Measurements from ENCODE around the gene PHC2. TPM values are rescaled to one million over a fixed set of nuclear protein-coding genes. Genes with fewer than 3 reads are reported as not detected.

Gene PHC2
- total RNA-seq, 4 donors from 2014 or later = 52.7 to 68.9 (median 59.8) TPM

DNA sequence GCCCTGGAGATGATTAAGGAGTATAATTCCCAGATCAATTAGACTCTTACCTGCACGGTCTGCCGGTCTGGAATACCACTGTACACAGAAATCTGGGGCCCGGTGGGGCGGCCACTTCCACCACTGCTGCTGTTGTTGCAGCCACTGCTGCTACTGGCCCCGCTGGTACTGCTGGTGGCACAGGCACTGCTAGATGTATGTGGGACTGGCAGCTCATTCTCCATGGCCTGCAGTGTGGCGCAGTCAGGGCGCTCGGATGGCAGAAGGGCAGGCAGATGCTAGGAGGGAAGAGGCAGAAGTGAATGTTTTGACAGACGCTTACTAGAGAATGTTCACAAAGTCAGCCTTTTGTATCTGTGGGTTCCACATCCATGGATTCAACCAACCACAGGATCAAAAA lies 55.6 kb downstream of the PHC2 start:
- in situ Hi-C loops (cut with MboI; ENCODE audit: low pct_ligation_motif_present in 1 of 4, low pct_unique_long_range_greater_than_20kb in 1 of 4, low sequenced_read_pairs in 3 of 4) = no loop called here
- no peak overlapping the region for H3K4me3 ChIP-seq
- H3K27ac ChIP-seq = peak overlapping the region in 2 of 4 donors; percentile 22 to 37
- DNase-seq = no peak
- H3K36me3 ChIP-seq = no peaks in the 10 kb centered on the region
- peaks cover 0 to 8% (median 0%) of the 10 kb centered on the region in 4 donors for H3K4me1 ChIP-seq
- no peaks in the 10 kb centered on the region for H3K27me3 ChIP-seq
- 99 to 100% methylated on average over 2 to 9 of the region's 9 CpGs for WGBS, 2 donors (ENCODE audit: low coverage in 1 of 2)
- H3K9me3 ChIP-seq = no peaks in the 10 kb centered on the region
- intact Hi-C loops (cut with DNase I; ENCODE audit: low total_unique reads) = no loop called here
- no peak for TF ChIP-seq POLR2A (IDR thresholded peaks at IDR 0.05)
- TF ChIP-seq, protein P1, sequence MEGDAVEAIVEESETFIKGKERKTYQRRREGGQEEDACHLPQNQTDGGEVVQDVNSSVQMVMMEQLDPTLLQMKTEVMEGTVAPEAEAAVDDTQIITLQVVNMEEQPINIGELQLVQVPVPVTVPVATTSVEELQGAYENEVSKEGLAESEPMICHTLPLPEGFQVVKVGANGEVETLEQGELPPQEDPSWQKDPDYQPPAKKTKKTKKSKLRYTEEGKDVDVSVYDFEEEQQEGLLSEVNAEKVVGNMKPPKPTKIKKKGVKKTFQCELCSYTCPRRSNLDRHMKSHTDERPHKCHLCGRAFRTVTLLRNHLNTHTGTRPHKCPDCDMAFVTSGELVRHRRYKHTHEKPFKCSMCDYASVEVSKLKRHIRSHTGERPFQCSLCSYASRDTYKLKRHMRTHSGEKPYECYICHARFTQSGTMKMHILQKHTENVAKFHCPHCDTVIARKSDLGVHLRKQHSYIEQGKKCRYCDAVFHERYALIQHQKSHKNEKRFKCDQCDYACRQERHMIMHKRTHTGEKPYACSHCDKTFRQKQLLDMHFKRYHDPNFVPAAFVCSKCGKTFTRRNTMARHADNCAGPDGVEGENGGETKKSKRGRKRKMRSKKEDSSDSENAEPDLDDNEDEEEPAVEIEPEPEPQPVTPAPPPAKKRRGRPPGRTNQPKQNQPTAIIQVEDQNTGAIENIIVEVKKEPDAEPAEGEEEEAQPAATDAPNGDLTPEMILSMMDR (IDR thresholded peaks at IDR 0.05) = no peak

- 61 to 76% methylated on average over 3 to 5 of the region's 5 CpGs for WGBS, 2 donors (ENCODE audit: low coverage in 1 of 2)
- no peak for DNase-seq
- Histone ChIP-seq H3K4me1 (peaks cover 0 to 8% (median 0%) of the 10 kb centered on the region in 4 donors), H3K27ac (peak overlapping the region; percentile 14 to 37 (median 20)), H3K9me3 (no peaks in the 10 kb centered on the region), H3K4me3 (no peak overlapping the region), H3K27me3 (no peaks in the 10 kb centered on the region), H3K36me3 (no peaks in the 10 kb centered on the region)
- in situ Hi-C loops (cut with MboI; ENCODE audit: low pct_ligation_motif_present in 1 of 4, low pct_unique_long_range_greater_than_20kb in 1 of 4, low sequenced_read_pairs in 3 of 4) (loop anchor here in 1 of 4 donors (25.0 kb wide), 1 partner anchor 88 kb away; the partner anchor contains the start of gene ZSCAN20), intact Hi-C loops (cut with DNase I; ENCODE audit: low total_unique reads) (no loop called here)
- TF ChIP-seq POLR2A (IDR thresholded peaks at IDR 0.05) (no peak), POLR2AphosphoS5 (IDR thresholded peaks at IDR 0.05) (no peak), EP300 (IDR thresholded peaks at IDR 0.05; ENCODE audit: low read depth) (no peak)
- TF ChIP-seq, protein P1 (IDR thresholded peaks at IDR 0.05) = no peak
These were observed 56.4 kb downstream of the PHC2 start for GRCh38 chr1:33374336-33375105.

- TF ChIP-seq POLR2AphosphoS5 (IDR thresholded peaks at IDR 0.05) (no peak), EP300 (IDR thresholded peaks at IDR 0.05; ENCODE audit: low read depth) (no peak), POLR2A (IDR thresholded peaks at IDR 0.05) (no peak)
- TF ChIP-seq, protein P1 (IDR thresholded peaks at IDR 0.05) = no peak
- Histone ChIP-seq H3K9me3 (no peaks in the 10 kb centered on the region), H3K4me1 (peaks cover 0 to 8% (median 0%) of the 10 kb centered on the region in 4 donors), H3K36me3 (no peaks in the 10 kb centered on the region), H3K27ac (no peak overlapping the region), H3K4me3 (no peak overlapping the region), H3K27me3 (no peaks in the 10 kb centered on the region)
- intact Hi-C loops (cut with DNase I; ENCODE audit: low total_unique reads) = no loop called here
- WGBS, 2 donors (ENCODE audit: low coverage in 1 of 2) = 88% methylated on average over 4 of the region's 4 CpGs; no CpG with 5 or more reads in 1 of the 2 donors
- in situ Hi-C loops (cut with MboI; ENCODE audit: low pct_ligation_motif_present in 1 of 4, low pct_unique_long_range_greater_than_20kb in 1 of 4, low sequenced_read_pairs in 3 of 4) = loop anchor here in 1 of 4 donors (25.0 kb wide), 1 partner anchor 89 kb away; the partner anchor contains the start of gene ZSCAN20
- DNase-seq = no peak
These were observed 57.3 kb downstream of the PHC2 start for GRCh38 chr1:33373606-33374005.

DNA sequence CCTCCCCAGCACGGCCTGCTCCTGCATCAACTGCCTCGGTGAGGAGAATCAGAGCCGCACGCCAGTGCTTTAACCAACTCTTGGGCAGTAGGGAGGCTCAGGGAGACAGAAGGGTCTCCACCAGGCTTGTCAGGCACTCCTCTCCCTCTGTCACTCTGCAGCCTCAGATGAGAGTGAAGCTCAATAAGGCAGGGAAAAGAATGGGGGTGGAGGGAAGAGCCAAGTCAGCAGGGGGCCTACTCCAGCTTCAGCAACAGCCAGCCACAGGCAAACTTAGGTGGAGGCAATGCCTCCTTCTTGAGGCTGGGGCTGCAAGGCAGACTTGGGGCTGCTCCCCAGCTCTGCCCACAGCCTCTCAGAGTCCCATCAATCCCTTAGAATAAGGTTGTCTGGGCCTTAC lies 58.2 kb downstream of the PHC2 start:
- no peaks in the 10 kb centered on the region for H3K36me3 ChIP-seq

More for the DNA sequence above, 58.2 kb downstream of the PHC2 start:
- Histone ChIP-seq H3K27ac (no peak overlapping the region), H3K9me3 (no peaks in the 10 kb centered on the region), H3K4me3 (no peak overlapping the region), H3K27me3 (no peaks in the 10 kb centered on the region), H3K4me1 (peaks cover 0 to 8% (median 2%) of the 10 kb centered on the region in 4 donors)
- intact Hi-C loops (cut with DNase I; ENCODE audit: low total_unique reads) (no loop called here), in situ Hi-C loops (cut with MboI; ENCODE audit: low pct_ligation_motif_present in 1 of 4, low pct_unique_long_range_greater_than_20kb in 1 of 4, low sequenced_read_pairs in 3 of 4) (loop anchor here in 1 of 4 donors (25.0 kb wide), 1 partner anchor 90 kb away; the partner anchor contains the start of gene ZSCAN20)
- DNase-seq = no peak
- TF ChIP-seq, protein P1 (IDR thresholded peaks at IDR 0.05) = no peak
- 90% methylated on average over 4 of the region's 4 CpGs; no CpG with 5 or more reads in 1 of the 2 donors for WGBS, 2 donors (ENCODE audit: low coverage in 1 of 2)
